AG04449 (cell line): Measurements from ENCODE around the gene PHC1.

Experiments
- CTCF ChIA-PET: fragments of 350-600 bp; formaldehyde crosslinking; extraction: SDS; loops from one replicate; lab custom pipeline; 2021; ENCODE audit warnings: antibody characterized with exemption; lab: Yijun Ruan, JAX
- POLR2A ChIA-PET: fragments of 400-600, 350-600 bp; formaldehyde crosslinking; extraction: SDS; loops from one replicate; lab custom pipeline; 2020; ENCODE audit warnings: antibody characterized with exemption, inconsistent platforms; lab: Yijun Ruan, JAX
- DNase-seq: peaks from one replicate; pipeline ENCODE4 v3.0.0-alpha.2; 2010; ENCODE audit warnings: low read depth, low spot score
- H3K4me3 ChIP-seq: 2 replicates; pipeline ENCODE4 v1.5.1; 2011; ENCODE audit warnings: low read depth, mild to moderate bottlenecking, control low read depth, low read length
- TF ChIP-seq, protein P1 (sequence below): IDR thresholded peaks from one replicate; pipeline ENCODE4 v1.5.1; 2011; ENCODE audit warnings: mild to moderate bottlenecking, moderate library complexity, low read length, control low read depth, inconsistent platforms; ENCODE audit not compliant: insufficient read depth; ENCODE audit errors: missing control alignments

PHC1 gene

DNA sequence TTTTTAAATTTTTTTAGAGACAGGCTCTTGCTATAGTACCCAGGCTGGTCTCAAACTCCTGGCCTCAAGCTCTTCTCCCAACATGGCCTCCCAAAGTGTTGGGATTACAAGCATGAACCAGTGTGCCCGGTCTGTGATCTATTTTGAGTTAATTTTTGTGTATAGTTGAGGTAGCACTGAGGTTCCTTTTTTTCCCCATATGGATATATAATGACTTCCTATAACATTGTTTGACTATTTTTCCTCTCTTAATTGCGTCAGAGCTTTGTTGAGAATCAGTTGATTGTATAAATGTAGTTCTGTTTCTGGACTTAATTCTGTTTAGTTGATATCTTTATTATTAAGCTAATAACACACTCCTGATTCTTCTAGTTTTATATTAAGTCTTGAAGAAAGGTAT is 43.8 kb downstream of the PHC1 start:
- H3K4me3 ChIP-seq = no peak overlapping the region
- DNase-seq = no peak
- TF ChIP-seq, protein P1, sequence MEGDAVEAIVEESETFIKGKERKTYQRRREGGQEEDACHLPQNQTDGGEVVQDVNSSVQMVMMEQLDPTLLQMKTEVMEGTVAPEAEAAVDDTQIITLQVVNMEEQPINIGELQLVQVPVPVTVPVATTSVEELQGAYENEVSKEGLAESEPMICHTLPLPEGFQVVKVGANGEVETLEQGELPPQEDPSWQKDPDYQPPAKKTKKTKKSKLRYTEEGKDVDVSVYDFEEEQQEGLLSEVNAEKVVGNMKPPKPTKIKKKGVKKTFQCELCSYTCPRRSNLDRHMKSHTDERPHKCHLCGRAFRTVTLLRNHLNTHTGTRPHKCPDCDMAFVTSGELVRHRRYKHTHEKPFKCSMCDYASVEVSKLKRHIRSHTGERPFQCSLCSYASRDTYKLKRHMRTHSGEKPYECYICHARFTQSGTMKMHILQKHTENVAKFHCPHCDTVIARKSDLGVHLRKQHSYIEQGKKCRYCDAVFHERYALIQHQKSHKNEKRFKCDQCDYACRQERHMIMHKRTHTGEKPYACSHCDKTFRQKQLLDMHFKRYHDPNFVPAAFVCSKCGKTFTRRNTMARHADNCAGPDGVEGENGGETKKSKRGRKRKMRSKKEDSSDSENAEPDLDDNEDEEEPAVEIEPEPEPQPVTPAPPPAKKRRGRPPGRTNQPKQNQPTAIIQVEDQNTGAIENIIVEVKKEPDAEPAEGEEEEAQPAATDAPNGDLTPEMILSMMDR = no peak
- ChIA-PET POLR2A (interaction anchor here (1.0 kb wide), 1 partner anchor 8 kb away, joined by 3 read pairs; no protein-coding TSS in a partner anchor), CTCF (interaction anchor here (0.6 to 1.1 kb wide), 2 partner anchors 13 to 68 kb away, joined by 3 read pairs; no protein-coding TSS in a partner anchor)

DNA sequence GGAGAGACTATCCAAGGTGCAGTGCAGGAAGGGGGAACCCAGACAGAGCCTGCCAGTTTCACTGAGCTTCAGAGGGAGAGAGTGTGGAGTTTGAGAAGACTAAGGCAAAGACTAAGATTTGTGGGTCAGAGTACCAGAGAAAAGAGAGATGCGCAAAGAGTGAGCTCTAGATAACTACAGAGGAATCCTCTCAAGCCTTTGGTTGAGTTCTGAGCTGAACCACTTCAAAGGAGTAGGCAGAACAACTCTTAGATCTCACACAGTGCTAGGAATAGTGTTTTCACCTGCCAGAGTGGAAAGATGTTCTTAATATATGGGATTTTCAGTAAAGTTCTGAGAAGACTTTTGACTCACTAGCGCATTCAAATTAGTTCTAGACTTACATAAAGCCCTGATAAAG is 45.9 kb downstream of the PHC1 start:
- H3K4me3 ChIP-seq = no peak overlapping the region
- DNase-seq = no peak
- POLR2A ChIA-PET = no interaction called here
- CTCF ChIA-PET = interaction anchor here (1.3 kb wide), 1 partner anchor 11 kb away, joined by 5 read pairs; the partner anchor contains the start of gene M6PR
- TF ChIP-seq, protein P1 = no peak

DNA sequence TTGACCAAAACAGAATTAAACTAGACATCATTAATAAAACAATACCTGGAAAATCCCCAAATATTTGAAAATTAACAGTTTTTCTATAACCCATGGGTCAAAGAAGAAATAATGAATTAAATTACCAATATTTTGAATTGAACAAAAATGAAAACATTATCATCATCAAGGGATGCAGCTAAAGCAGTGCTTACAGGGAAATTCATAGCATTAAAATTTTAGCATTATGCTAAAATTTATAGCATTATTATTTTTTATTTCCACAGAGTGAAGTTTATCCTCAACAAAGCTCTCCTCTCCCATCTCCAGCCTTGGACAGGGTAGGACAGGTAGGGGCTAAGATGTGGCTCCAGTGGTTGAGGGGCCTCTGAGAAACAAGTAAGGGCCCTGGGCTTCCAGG is 54.5 kb downstream of the PHC1 start:
- DNase-seq = no peak
- no peak overlapping the region for H3K4me3 ChIP-seq
- ChIA-PET POLR2A (no interaction called here), CTCF (no interaction called here)
- TF ChIP-seq, protein P1 = no peak

DNA sequence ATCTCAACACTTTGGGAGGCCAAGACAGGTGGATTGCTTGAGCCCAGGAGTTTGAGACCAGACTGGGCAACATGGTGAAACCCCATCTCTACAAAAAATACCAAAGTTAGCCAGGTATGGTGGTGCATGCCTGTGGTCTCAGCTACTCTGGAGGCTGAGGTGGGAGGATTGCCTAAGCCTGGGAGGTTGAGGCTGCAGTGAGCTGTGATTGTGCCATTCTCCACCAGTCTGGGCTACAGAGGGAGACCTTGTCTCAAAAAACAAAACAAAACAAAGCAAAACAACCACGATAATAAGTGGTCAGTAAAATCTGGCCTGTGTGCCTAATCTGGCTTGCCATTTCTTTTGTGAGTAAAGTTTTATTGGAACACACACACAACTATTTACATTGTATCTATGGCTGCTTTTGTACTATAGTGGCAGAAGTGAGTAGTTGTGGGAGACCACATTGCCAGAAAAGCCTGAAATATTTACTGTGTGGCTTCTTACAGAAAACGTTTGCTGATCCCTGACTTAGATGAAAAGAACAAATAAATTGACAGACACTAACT is 55.6 kb downstream of the PHC1 start:
- CTCF ChIA-PET = no interaction called here
- no peak for DNase-seq
- TF ChIP-seq, protein P1 = no peak
- POLR2A ChIA-PET = no interaction called here
- H3K4me3 ChIP-seq = no peak overlapping the region

DNA sequence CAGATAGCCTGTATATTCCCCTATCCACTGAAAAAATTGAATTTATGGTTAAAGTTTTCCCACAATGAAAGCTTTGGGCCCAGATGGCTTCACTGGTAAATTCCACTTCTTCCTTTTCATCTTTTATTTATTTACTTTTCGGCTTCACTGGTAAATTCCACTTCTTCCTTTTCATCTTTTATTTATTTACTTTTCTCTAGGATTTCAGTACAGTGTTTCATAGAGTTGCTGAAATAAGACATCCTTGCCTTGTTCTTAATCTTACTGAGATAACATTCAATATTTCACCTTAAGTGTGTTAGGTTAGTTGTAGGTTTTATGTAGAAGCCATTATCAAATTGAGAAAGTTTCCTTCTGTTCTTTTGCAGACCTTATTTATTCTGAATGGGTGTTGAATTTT is 56.1 kb downstream of the PHC1 start:
- ChIA-PET CTCF (interaction anchor here (0.6 kb wide), 1 partner anchor 13 kb away, joined by 3 read pairs; no protein-coding TSS in a partner anchor), POLR2A (no interaction called here)
- DNase-seq = no peak
- H3K4me3 ChIP-seq = no peak overlapping the region
- TF ChIP-seq, protein P1 = no peak

DNA sequence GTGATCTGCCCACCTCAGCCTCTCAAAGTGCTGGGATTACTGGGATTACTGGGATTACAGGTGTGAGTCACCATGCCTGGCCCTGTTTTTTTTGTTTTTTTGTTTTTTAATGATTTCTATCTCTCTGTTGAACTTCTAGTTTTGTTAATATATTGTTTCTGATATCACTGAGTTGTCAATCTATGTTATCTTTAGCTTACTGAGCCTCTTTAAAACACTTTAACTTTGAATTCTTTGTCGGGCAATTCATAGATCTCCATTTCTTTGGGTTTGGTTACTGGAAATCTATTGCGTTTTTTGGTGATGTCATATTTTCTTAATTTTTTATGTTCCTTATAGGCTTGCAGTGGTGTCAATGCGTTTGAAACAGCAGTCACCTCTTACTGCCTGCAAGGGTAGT is 65.8 kb downstream of the PHC1 start:
- TF ChIP-seq, protein P1 = no peak
- ChIA-PET POLR2A (no interaction called here), CTCF (no interaction called here)
- H3K4me3 ChIP-seq = no peak overlapping the region
- no peak for DNase-seq
